Activated T-cell treated with anti-CD3 and anti-CD28 coated beads for 1 hour (primary cell): Measurements from ENCODE around the gene SLC19A1.
"Not testable (repeated sequence)": the region's sequence is repeated elsewhere in the genome, so short reads cannot be mapped to it uniquely, and the experiment has no call there.

Experiments used
- DNase-seq: peaks from one replicate; pipeline ENCODE4 v3.0.0-alpha.2; 2020; ENCODE audit warnings: low read depth

Gene SLC19A1

GRCh38 chr21:45576838-45577737, 34.8 kb upstream of the SLC19A1 start:
- no peak for DNase-seq

GRCh38 chr21:45575993-45576837, 34.0 kb upstream of the SLC19A1 start:
- DNase-seq, result no peak

- no peak for DNase-seq
Measured at GRCh38 chr21:45575304-45575992, 33.2 kb upstream of the SLC19A1 start.

GRCh38 chr21:45574691-45575090, 32.5 kb upstream of the SLC19A1 start:
- no peak for DNase-seq

GRCh38 chr21:45574081-45574501, 31.9 kb upstream of the SLC19A1 start:
- no peak for DNase-seq

GRCh38 chr21:45573452-45574035, 31.3 kb upstream of the SLC19A1 start:
- DNase-seq, result no peak

GRCh38 chr21:45572783-45573451, 30.7 kb upstream of the SLC19A1 start:
- DNase-seq, result no peak

GRCh38 chr21:45572231-45572630, 30.0 kb upstream of the SLC19A1 start:
- DNase-seq, result no peak

- DNase-seq, result no peak
Measured at GRCh38 chr21:45571641-45572040, 29.4 kb upstream of the SLC19A1 start.

GRCh38 chr21:45570826-45571601, 28.8 kb upstream of the SLC19A1 start:
- DNase-seq, result no peak

- DNase-seq, result no peak
Measured at GRCh38 chr21:45570071-45570470, 27.8 kb upstream of the SLC19A1 start.

- no peak for DNase-seq
Measured at GRCh38 chr21:45568383-45568782, 26.1 kb upstream of the SLC19A1 start.

- not testable (repeated sequence) for DNase-seq
Measured at GRCh38 chr21:45564137-45564536, 21.9 kb upstream of the SLC19A1 start.

GRCh38 chr21:45562965-45563364, 20.7 kb upstream of the SLC19A1 start:
- no peak for DNase-seq

- no peak for DNase-seq
Measured at GRCh38 chr21:45562402-45562801, 20.2 kb upstream of the SLC19A1 start.

- not testable (repeated sequence) for DNase-seq
Measured at GRCh38 chr21:45561241-45561640, 19.0 kb upstream of the SLC19A1 start.

- DNase-seq, result no peak
Measured at GRCh38 chr21:45560106-45561021, 18.1 kb upstream of the SLC19A1 start.

- DNase-seq, result no peak
Measured at GRCh38 chr21:45559216-45560105, 17.2 kb upstream of the SLC19A1 start.
